HUES64 (cell line): ENCODE measurements around the gene TMEM114. TPM values are rescaled to one million over a fixed set of nuclear protein-coding genes. Genes with fewer than 3 reads are reported as not detected.

Experiments
- H3K27ac ChIP-seq: 2 replicates; pipeline ENCODE4 v1.7.0; 2013; ENCODE audit warnings: low read depth, low read length, inconsistent platforms
- H3K27me3 ChIP-seq: 2 replicates; pipeline ENCODE4 v1.6.1; 2013; ENCODE audit warnings: mild to moderate bottlenecking, low read length; ENCODE audit not compliant: insufficient read depth
- H3K36me3 ChIP-seq: 2 replicates; pipeline ENCODE4 v1.6.1; 2013; ENCODE audit warnings: mild to moderate bottlenecking, low read length; ENCODE audit not compliant: insufficient read depth
- H3K4me1 ChIP-seq: 2 replicates; pipeline ENCODE4 v1.6.1; 2013; ENCODE audit warnings: mild to moderate bottlenecking, low read length, moderate library complexity; ENCODE audit not compliant: insufficient read depth
- H3K4me3 ChIP-seq: 2 replicates; pipeline ENCODE4 v1.5.1; 2013; ENCODE audit warnings: mild to moderate bottlenecking, low read length, moderate library complexity
- H3K9ac ChIP-seq: 2 replicates; pipeline ENCODE4 v1.6.1; 2013; ENCODE audit warnings: mild to moderate bottlenecking, low read depth, low read length
- H3K9me3 ChIP-seq: 2 replicates; pipeline ENCODE4 v1.6.1; 2013; ENCODE audit warnings: low read depth, low read length; ENCODE audit not compliant: insufficient read depth
- WGBS: fragments of 150-250, 120-280 bp; methylation state at CpG from one replicate; pipeline ENCODE4 v1.1.7; 2013; ENCODE audit warnings: missing lambda C conversion rate; 5-methylcytosine and 5-hydroxymethylcytosine counted together
- polyA plus RNA-seq, 2 experiments: library from polyadenylated mRNA; stranded (reverse); fragments of 50-300 nt; gene quantifications; one replicate each; pipeline ENCODE4 v1.2.3, GENCODE V29; 2013

Gene TMEM114
- polyA plus RNA-seq (2013, experiment 1 of 2), result not detected
- polyA plus RNA-seq (2013, experiment 2 of 2), result not detected

DNA sequence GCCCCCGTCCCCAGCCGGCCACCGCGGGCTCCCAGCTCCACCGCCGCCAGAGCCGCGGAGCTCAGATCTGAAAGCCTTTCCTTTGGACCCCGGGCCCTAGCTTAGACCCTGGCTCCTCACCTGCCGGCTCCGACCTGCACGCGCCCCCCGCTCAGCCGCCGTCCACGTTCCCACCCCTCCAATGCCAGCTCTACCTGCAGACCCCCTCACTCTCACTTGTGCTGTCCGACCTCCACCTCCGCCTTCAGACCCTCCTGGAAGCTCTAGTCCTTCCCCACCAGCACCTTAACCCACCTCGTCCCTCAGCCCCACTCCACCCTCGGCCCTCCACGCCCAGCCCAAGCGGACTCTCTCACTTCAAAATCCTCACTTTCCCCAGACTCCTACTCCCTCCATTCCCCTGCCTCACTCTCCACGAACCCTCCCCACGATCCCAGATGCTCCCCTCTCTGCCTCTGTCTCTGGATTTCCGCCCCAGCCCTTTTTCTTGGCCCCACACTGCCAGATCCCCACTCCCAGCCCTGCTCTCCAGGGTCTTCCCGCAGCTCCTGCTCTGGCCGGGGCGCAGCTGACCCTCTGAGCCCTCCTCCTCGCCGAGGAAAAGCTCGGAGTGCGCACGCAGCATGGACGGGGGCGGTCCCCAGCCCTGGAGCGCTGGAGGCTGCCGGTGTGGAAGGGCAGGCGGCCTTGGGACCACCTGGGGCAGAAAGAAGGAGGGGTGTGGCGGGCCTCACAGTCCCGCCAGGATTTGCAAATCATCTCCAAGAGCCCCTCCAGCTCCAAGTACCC, at the start of gene TMEM114:
Gene TMEM114 (minus strand): TSS at position 612 of the 789 bp plus-strand sequence. CDS start 673 bp downstream, outside the sequence.
- peak within 1 kb of the TSS; percentile 52; the same call in 1 of the 2 replicates for H3K9ac ChIP-seq
- H3K9me3 ChIP-seq, result no peaks in the 10 kb centered on the region
- no peak within 1 kb of the TSS for H3K27ac ChIP-seq
- peaks cover 3% of the 10 kb centered on the region; the same call in 1 of the 2 replicates for H3K4me1 ChIP-seq
- no peaks in the 10 kb centered on the region for H3K36me3 ChIP-seq
- H3K4me3 ChIP-seq, result peak within 1 kb of the TSS; percentile 63
- peaks cover 70% of the 10 kb centered on the region for H3K27me3 ChIP-seq
- WGBS, result 2% methylated on average over 41 of the region's 41 CpGs

DNA sequence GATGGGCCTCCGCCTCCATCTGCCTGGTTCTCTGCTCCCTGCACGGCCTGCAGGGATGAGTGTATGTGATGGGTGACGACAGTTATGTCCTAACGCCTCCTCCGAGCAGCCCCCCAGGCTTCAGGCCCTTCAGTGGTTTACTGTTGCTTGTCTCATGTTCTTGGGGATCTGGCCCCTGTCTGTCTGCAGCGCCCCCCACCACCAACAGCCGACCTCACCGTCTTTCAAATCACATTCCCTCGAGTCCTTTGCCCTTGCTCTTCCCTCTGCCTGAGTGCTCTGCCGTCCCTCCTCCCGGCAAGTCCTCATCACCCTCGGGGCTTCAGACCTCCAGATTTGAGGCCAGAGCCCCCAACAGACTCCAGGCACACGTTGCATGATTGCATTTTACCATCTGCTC, 49.4 kb upstream of the TMEM114 start:
- Histone ChIP-seq H3K9ac (no peak overlapping the region), H3K36me3 (peaks cover 92% of the 10 kb centered on the region), H3K9me3 (no peaks in the 10 kb centered on the region), H3K27ac (no peak overlapping the region), H3K4me1 (no peaks in the 10 kb centered on the region), H3K27me3 (no peaks in the 10 kb centered on the region), H3K4me3 (no peak overlapping the region)
- 94% methylated on average over 11 of the region's 13 CpGs for WGBS

- no peaks in the 10 kb centered on the region for H3K27me3 ChIP-seq
- peaks cover 94% of the 10 kb centered on the region for H3K36me3 ChIP-seq
- H3K9me3 ChIP-seq, result no peaks in the 10 kb centered on the region
- no peaks in the 10 kb centered on the region for H3K4me1 ChIP-seq
- 78% methylated on average over 18 of the region's 18 CpGs for WGBS
- H3K9ac ChIP-seq, result no peak overlapping the region
- H3K4me3 ChIP-seq, result no peak overlapping the region
- no peak overlapping the region for H3K27ac ChIP-seq
Measured at GRCh38 chr16:8634991-8635736, 44.9 kb upstream of the TMEM114 start.

GRCh38 chr16:8632675-8633182, 42.4 kb upstream of the TMEM114 start:
- no peak overlapping the region for H3K4me3 ChIP-seq
- 94% methylated on average over 5 of the region's 5 CpGs for WGBS
- H3K27ac ChIP-seq, result no peak overlapping the region
- no peak overlapping the region for H3K9ac ChIP-seq
- H3K9me3 ChIP-seq, result no peaks in the 10 kb centered on the region
- no peaks in the 10 kb centered on the region for H3K4me1 ChIP-seq
- H3K36me3 ChIP-seq, result peaks cover 96% of the 10 kb centered on the region
- no peaks in the 10 kb centered on the region for H3K27me3 ChIP-seq

- H3K36me3 ChIP-seq, result peaks cover 96% of the 10 kb centered on the region
- 71% methylated on average over 15 of the region's 15 CpGs for WGBS
Measured at GRCh38 chr16:8631818-8632465, 41.6 kb upstream of the TMEM114 start.

GRCh38 chr16:8631373-8631772, 41.1 kb upstream of the TMEM114 start:
- no peaks in the 10 kb centered on the region for H3K4me1 ChIP-seq
- no peak overlapping the region for H3K9ac ChIP-seq
- H3K27me3 ChIP-seq, result no peaks in the 10 kb centered on the region
- H3K9me3 ChIP-seq, result no peaks in the 10 kb centered on the region
- 92% methylated on average over 9 of the region's 9 CpGs for WGBS
- peaks cover 96% of the 10 kb centered on the region for H3K36me3 ChIP-seq
- H3K4me3 ChIP-seq, result no peak overlapping the region
- H3K27ac ChIP-seq, result no peak overlapping the region

More at GRCh38 chr16:8631818-8632465, 41.6 kb upstream of the TMEM114 start:
- H3K9me3 ChIP-seq, result no peaks in the 10 kb centered on the region
- H3K4me3 ChIP-seq, result no peak overlapping the region
- H3K27me3 ChIP-seq, result no peaks in the 10 kb centered on the region
- no peak overlapping the region for H3K27ac ChIP-seq
- H3K4me1 ChIP-seq, result no peaks in the 10 kb centered on the region
- no peak overlapping the region for H3K9ac ChIP-seq

DNA sequence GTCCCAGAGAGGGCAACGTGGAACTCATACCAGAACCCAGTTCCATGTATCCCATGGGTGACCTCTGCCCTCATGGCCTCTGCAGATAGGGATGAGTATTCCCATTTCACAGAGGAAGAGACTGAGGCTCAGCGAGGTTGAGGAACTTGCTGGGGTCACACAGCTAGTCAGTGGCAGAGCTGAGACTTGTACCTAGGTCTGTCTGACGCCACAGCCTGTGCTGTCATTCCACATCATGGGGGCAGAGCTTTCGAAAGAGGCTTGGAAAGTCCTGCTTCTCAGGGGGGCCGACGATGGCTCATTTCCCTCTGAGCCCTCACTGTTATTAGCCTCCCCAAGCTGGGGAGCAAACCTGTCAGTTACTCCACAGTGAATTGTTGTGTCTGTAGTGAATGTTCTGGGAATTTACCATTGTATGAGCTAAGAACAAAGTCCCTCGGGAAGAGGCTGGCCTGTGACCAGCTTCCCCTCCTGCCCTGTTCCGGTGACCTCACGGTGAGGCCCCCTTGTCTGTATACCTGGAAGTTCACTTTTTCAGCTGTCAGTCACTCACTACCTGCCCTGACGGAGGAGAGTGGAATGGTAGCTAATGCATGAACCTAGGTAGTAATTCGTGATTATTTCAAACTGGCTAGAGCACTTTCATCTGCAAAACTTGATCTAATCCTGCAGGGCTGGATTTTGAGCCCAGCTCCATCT, 40.1 kb upstream of the TMEM114 start:
- no peaks in the 10 kb centered on the region for H3K4me1 ChIP-seq
- no peak overlapping the region for H3K4me3 ChIP-seq
- peaks cover 96% of the 10 kb centered on the region for H3K36me3 ChIP-seq
- WGBS, result 95% methylated on average over 11 of the region's 11 CpGs
- H3K27me3 ChIP-seq, result no peaks in the 10 kb centered on the region
- no peak overlapping the region for H3K9ac ChIP-seq
- no peaks in the 10 kb centered on the region for H3K9me3 ChIP-seq
- no peak overlapping the region for H3K27ac ChIP-seq

DNA sequence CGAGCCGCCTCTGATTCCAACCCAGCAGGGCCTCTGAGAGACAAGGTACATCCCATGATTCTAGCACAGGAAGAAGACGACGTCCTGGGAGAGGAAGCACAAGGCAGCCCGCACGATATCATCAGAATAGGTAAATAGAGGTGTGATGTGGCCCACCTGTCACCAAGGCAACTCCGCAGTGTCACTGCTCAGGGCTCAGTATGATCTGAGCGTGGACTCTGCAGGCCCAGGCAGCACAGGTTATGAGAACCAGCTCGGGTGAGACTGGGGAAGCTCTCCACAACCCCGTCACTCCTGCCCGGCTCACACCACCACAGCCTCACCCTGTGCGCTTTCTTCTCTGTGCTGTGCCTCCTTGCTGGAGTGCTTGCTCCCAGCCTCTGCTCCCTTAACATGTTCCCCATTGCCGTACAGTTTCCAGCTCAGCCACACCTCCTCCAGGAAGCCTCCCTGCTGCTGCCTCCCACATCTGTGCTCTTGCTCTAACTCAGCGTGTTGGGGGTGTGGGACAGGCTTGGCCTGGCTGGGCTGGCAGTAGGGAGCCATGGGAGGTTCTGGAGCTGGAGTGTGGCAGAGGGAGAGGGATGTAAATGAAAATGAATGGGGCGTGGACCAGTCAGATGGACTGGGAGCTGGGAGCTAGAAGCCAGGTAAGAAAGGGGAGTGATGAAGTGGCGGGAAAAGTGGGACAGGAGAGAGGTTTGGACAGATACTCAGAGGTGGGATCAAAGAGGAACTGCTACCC, 38.8 kb upstream of the TMEM114 start:
- H3K36me3 ChIP-seq, result peaks cover 98% of the 10 kb centered on the region
- H3K27me3 ChIP-seq, result no peaks in the 10 kb centered on the region
- H3K4me3 ChIP-seq, result no peak overlapping the region
- H3K9me3 ChIP-seq, result no peaks in the 10 kb centered on the region
- WGBS, result 94% methylated on average over 16 of the region's 16 CpGs
- no peak overlapping the region for H3K27ac ChIP-seq
- no peaks in the 10 kb centered on the region for H3K4me1 ChIP-seq
- no peak overlapping the region for H3K9ac ChIP-seq

DNA sequence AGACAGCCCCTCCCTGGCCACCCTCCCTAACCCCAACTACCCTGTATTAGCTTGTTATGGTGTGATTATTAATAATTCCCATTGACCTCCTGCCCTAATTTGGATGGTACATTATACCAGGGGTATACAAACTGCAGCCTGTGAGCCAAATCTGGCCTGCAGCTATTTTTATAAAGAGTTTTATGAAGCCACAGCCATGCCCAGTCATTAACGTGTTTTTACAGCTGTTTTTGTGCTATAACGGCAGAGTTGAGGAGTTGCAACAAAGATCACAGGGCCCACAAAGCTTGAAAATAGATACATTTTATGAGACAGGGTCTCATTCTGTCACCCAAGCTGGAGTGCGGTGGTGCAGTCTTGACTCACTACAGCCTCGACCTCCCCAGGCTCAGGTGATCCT, 37.1 kb upstream of the TMEM114 start:
- Histone ChIP-seq H3K27ac (no peak overlapping the region), H3K9ac (no peak overlapping the region), H3K4me1 (peaks cover 2% of the 10 kb centered on the region; the same call in 1 of the 2 replicates), H3K9me3 (no peaks in the 10 kb centered on the region), H3K4me3 (no peak overlapping the region), H3K36me3 (peaks cover 90% of the 10 kb centered on the region), H3K27me3 (no peaks in the 10 kb centered on the region)
- WGBS, result 84% methylated on average over 4 of the region's 4 CpGs

- WGBS, result 97% methylated on average over 8 of the region's 8 CpGs
- Histone ChIP-seq H3K4me1 (peaks cover 2% of the 10 kb centered on the region; the same call in 1 of the 2 replicates), H3K27ac (no peak overlapping the region), H3K9ac (no peak overlapping the region), H3K27me3 (no peaks in the 10 kb centered on the region), H3K4me3 (no peak overlapping the region), H3K36me3 (peaks cover 84% of the 10 kb centered on the region), H3K9me3 (no peaks in the 10 kb centered on the region)
Measured at GRCh38 chr16:8626946-8627345, 36.6 kb upstream of the TMEM114 start.
